Fibroblast of peridontal ligament (primary cell): ENCODE data around the gene GPATCH2.
"Not testable (repeated sequence)": the region's sequence is repeated elsewhere in the genome, so short reads cannot be mapped to it uniquely, and the experiment has no call there.

Source experiments
- DNase-seq: peaks from one replicate; pipeline ENCODE4 v3.0.0-alpha.2; 2010; ENCODE audit errors: extremely low read depth

The GPATCH2 gene

DNA sequence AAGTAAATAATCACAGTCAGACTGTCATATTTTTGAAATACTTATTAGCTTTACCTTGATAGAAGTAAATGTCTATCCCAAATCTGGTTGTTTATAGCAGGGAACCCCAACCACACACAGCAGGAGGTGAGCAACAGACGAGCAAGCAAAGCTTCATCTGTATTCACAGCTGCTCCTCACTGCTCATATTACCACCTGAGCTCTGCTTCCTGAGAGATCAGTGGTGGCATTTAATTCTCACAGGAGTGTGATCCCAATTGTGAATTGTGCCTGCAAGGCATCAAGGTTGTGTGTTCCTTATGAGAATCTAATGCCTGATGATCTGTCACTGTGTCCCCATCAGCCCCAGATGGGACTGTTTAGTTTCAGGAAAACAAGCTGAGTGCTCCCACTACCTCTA lies 104.3 kb downstream of the GPATCH2 start:
- DNase-seq: no peak

DNA sequence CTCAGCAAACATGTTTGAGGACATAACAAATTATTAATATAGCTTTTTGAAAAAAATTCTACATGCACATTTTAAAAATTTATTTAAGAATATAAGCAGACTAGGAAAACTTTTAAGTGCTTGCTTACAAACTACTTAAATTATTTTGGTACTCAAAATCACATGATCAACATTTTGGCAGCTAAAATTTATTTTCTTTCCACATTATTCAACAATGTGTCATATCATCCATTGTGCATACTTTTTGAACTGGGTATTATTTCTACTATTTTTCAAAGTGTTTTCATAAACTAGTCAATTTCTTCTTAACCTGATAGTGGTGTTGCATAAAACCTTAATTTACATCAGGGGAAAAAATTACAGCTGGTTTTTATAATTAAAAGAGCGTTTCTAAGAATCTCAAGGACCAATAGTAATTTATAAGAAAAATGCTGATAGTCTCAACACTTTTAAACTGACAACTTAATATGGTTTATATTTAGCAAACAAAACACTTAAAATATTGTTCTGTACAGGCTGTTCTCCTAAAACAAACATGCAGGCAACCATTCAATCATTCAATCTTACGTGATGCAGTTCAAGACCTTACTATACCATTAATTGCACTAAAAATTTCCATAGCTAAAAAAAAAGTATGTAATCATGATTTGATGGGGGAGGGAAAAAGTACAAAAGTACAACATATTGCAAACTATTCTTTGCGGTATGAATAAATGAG lies 105.0 kb downstream of the GPATCH2 start:
- peak; percentile 55 for DNase-seq

DNA sequence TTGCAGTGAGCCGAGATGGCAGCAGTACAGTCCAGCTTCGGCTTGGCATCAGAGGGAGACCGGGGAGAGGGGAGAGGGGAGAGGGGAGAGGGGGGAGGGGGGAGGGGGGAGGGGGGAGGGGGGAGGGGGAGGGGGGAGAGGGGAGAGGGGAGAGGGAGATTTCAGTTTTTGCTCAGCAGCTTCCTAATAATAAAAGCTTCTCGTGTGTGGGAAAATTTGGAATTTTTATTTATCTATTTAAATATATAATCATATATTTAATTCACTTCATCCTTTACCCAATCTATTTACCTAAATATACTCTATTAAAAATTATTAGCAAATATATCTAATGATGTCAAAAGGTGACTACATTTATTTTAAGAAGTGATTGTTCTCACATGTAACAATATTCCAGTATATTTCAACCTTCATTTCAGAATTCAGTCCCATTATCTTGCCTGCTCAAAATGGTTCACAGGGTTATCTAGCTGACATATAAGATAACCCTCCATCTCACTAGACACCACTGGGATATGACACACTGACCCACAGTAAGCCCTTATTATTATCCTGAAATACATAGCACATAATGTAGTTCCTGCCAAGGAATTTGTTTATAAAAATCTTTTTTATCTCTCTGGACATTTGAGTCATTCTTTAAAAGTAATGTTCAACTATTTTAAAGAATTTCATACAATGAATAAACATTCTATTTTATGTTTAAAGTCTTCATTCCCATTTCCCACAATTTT lies 105.9 kb downstream of the GPATCH2 start:
- peak; percentile 44 for DNase-seq

DNA sequence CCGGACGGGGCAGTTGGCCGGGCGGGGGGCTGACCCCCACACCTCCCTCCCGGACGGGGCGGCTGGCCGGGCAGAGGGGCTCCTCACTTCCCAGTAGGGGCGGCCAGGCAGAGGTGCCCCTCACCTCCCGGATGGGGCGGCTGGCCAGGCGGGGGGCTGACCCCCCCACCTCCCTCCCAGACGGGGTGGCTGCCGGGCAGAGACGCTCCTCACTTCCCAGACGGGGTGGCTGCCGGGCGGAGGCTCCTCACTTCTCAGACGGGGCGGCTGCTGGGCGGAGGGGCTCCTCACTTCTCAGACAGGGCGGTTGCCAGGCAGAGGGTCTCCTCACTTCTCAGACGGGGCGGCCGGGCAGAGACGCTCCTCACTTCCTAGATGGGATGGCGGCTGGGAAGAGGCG lies 107.0 kb downstream of the GPATCH2 start:
- DNase-seq: not testable (repeated sequence)

DNA sequence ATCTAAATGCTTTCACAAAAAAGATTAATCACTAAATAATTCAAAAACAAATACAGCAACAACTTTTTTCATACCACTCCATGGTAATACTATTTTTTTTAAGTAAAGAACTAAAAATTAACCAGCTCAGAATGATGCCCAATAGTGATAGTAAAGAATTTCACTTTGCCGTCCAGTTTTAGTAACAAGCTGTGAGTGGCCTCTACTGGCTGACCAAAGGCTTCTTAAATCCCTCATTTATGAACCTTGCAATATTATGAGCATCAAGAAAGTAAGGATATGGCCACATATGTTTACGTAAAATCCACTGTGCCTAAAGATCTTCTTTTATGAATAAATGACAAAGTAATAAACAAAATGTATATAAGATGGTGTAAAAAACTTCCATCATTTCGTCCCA lies 108.6 kb downstream of the GPATCH2 start:
- peak; percentile 16 for DNase-seq

DNA sequence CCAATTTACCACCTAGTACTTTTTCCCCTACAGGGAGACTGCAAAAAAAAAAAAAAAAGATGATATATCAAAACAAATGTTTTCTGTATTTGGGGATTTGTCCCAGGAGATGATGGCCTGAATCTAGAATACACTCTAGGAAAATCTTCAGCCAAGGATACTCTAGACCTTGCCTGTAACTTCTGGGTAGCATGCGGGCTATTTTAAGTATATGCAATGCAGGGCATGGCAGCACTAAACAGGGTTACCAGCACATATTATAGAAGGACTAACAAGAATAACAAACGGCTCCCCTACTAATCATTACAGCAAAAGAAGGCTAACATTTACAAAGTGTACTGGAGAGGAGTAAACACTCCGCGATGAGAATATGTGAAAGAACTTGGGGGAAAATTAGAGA lies 109.6 kb downstream of the GPATCH2 start:
- no peak for DNase-seq

DNA sequence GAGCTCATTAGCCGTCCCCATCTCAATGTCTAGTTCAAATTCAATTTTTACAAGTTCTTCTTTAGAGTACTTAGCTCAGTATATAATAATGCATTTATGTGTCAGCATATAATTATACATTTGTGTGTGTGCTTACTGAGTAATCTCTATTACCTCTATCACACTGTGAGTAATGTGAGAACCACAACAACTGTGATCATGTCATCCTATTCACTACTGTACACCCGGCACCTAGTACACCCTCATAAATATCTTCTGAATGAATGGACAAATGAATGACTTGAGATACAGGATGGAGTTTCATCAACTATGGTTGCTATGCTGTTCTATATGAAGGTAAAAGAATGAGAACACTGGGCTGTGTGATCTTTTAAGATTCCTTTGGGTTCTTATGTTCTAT lies 124.0 kb downstream of the GPATCH2 start:
- DNase-seq: no peak

DNA sequence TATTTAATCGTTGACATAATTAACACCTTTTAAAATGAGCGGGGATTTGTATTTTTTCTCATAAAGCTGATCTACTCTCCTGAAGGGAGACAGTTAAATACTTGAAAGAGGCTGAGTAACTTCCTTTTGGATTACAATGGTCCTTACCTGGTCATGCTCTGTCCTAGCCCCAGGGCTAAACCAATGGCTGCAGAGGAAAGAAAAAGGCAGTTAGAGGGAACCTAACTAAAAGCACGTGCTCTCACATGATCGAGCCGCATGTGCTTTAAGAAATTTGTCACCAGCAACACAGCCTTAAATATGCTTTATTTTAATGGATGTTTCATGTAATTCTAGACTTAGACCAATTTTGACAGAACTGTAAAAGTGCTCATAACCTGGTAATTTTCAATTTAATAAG lies 132.7 kb downstream of the GPATCH2 start:
- DNase-seq: no peak

DNA sequence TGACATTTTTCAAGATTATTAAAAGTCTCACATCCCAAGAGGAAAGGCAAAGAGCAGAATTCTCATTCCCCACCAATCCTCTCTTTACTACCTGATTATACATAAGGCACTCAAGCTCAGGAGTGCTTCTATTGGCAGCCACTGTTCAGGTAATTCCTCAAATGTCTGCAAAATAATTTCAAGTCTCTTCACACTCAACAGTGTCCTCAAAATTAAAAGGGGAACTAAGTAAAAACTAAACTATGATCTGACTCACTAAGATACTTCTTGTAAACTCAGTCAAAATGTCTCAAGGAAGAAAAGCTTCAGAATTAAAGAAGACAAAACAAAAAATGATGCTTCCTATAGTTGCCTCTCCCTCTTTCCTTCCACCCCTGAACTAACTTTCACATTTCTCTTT lies 135.6 kb downstream of the GPATCH2 start:
- no peak for DNase-seq

DNA sequence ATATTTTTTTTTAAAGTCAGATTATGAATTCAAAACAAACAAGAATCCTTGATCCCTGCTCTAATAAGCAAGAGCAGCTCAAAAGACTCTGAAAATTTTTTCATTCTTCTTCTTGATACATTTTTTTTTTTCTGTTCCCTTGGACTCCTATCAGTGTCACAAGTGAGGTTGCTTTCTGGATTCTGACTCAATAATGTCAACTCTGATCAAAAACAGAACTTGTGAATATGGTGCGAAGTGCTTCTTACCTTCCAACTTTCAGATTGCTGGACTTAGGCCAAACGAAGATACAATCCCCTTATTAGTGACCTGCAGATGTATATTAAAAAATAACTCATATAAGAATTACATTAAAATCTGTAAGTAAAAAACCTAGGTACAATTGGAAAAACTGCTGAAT lies 136.1 kb downstream of the GPATCH2 start:
- DNase-seq: no peak

DNA sequence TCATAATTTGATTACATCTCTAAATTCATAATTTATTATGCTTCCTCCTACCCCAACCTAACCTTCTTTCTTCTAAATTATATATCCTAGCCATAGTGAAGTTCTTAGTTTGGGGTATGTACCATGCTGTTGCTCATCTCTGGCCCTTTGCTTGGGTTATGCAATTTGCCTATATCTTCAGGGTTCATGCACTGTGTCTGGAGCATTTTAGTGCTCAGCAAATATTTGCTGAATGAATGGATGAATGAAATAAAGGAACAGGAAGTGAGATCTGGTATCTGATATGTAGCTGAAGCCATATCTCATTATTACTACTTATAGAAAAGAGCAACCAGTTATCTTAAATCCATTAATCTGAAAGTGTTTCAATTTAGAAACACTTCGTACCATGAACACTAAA lies 137.6 kb downstream of the GPATCH2 start:
- no peak for DNase-seq

DNA sequence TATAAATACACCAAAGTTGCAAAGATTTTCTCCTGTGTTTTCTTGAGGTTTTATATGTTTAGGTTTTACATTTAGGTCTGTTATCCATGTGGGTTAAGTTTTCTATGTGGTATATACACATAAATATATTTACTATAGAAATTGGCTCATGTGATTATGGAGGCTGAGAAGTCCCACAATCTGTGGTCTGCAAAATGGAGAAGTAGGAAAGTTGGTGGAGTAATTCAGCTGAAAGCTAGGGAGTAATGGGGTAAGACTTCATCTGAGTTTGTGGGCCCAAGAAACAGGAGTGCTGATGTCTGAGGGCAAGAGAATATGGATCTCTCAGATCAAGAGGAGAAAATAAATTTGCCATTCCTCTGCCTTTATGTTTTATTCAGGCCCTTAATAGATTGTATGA lies 146.0 kb downstream of the GPATCH2 start:
- no peak for DNase-seq

DNA sequence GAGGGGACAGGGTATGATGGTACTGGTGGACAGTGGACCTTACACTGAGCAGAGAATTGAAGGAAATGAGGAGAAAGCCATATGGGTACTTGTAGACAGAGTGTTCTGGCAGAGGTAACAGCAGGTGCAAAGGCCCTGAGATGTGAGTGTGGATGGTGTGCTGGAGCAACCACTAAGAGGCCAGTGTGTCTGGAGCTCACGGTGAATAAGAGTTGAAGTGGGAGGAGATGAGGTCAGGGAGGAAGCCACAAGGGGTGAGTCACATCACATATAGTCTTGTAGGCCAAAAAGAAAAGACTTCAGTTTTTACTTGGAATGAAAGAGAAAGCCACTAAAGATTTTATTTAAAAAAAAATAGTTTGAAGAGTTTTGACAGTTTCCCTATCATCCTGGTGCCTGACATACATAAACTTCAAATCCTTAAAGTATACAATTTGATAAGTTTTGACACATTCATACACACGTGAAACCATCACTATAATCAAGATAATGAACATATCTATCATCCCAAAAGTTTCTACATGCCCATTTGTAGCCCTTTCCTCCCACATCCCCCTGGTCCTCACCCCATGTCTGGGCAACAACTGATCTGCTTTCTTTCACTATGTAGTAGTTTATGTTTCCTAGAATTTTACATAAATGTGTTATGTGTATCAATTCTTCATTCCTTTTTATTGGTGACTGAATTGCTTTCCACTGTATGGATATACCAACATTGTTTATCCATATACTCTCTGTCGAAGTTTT lies 148.4 kb downstream of the GPATCH2 start:
- peak; percentile 81 for DNase-seq

DNA sequence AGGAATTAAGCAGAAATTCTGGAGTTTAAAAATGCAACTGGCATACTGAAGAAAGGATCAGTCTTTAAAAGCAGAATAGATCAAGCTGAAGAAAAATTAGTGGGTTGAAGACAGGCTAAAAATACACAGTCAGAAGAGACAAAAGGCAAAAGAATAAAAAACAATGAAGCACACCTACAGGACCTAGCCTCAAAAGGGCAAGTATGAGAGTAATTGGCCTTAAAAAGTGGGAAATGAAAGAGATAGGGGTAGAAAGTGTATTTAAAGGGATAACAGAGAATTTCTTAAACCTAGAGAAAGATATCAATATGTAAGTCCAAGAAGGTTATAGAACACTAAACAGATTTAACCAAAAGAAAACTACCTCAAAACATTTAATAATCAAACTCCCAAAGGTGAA lies 152.4 kb downstream of the GPATCH2 start:
- no peak for DNase-seq

DNA sequence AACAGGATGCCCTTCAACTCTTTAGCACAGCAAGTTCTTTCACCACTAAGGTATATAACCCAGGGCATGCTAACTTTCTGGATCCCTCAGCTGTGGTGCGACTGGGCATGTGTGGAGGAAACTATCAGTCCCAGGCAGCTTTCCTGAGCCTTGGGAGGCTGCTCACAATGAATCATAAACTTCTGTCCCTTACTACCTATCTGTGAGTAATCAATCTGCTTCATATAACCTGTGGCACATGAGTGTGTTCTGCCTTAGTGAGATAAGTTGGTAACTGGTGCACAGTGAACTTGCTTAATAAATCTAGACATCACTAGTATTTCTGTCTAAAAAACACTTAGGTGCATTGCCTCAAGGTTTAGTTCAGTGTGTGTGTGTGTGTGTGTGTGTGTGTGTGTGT lies 158.0 kb downstream of the GPATCH2 start:
- DNase-seq: no peak

DNA sequence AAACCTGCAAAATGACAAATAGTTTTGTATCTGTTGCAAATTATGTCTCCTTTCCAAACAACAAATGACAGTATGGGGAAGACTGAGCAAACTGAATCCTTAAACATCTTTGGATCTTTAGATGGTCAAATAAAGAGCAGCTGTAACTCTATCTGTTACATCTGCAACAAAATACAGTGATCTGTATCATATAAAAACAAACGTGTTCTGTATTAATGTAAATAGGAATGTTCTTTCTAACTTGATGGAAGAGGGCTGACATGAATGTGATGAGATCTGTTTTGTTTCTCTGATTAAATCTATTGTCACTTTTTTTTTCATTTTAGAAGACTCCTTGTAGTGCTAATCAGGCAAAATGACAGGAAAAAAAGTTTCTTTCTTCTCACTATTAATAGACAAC lies 159.5 kb downstream of the GPATCH2 start:
- DNase-seq: no peak

DNA sequence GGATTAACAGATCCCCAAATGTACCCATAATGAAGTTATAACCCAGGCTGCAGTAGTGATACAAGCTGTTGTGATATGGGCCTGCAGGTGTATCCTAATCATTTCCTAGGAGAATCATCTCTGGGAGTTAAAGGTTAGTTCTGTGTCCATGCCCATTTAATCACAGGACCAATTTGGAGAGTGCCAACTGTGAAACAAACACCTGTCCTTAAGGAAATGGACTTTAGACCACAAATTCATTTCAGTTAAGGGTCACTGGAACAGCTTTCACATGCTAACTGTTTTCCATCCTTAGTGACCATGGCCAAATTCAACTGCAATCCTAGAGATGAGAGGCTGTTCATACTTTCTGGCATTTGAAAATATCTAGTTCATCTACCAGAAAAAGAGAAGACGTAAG lies 160.9 kb downstream of the GPATCH2 start:
- no peak for DNase-seq

DNA sequence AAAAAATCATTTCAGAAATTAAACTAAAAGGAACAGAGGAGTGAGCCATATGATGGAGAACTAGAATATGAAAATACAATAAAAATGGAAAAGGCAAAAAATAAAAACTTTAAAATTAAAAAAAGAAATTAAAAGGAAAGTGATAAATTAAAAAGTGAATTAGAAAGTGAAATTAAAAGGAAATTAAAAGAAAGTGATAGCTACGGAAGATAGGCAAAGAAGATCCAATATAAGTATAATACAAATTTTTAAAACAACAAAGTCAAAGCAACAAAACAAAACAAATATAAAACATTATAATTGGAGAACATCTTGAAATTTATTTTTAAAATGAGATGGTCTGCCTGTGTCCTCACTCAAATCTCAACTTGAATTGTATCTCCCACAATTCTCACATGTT lies 165.8 kb downstream of the GPATCH2 start:
- DNase-seq: no peak

DNA sequence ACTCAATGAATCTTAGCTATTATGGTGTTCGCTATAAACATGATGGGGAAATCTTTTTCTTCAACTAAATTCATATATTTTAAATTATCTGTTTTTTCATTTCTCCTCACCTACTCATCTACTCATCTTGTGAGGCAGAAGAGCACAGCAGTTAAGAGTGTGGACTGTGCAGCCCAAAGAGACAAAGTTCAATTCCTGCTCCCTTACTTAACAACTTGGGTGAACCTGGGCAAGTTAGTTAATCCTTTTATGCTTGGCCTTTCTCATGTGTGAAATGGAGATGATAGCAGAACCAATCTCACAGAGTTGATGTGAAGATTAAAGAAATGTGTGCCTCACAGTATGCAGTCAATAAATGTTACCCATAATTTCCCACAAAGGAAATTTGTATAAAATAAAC lies 168.2 kb downstream of the GPATCH2 start:
- no peak for DNase-seq

DNA sequence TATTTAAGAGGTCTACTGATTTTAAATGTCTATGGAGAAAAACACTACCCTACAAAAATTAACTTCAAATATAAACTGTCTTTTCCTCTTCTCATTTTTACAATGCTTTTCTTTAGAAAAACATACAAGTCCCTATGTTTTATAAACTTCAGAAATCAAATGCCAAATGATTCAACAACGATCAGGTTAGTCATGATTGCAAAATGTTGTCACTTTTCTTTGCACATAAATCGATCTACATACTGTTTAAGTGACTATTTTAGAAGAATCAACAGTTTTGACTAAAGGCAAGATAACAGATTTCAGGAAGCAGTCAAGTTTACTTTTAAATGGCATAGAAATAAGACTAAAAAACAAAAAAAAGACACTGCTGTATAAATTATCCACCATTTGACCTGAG lies 168.7 kb downstream of the GPATCH2 start:
- no peak for DNase-seq

DNA sequence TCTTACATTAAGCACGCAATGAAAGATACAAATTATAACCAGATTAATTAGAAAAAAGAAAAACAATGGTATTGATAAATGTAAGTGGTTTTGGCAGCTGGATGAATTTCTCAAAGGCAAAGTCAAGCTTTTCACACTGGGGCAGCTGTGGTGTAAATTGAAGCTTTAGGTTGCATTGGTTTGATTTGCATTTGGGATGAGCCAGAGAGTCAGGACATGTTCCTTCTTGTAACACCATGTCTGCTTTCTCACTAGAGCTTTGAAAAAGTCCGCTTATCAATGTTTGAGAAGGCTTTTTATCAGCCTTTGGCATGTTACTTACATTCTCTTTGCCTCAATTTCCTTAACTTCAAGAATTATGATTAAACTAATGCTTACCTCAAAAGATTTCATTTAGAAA lies 173.9 kb downstream of the GPATCH2 start:
- DNase-seq: no peak

DNA sequence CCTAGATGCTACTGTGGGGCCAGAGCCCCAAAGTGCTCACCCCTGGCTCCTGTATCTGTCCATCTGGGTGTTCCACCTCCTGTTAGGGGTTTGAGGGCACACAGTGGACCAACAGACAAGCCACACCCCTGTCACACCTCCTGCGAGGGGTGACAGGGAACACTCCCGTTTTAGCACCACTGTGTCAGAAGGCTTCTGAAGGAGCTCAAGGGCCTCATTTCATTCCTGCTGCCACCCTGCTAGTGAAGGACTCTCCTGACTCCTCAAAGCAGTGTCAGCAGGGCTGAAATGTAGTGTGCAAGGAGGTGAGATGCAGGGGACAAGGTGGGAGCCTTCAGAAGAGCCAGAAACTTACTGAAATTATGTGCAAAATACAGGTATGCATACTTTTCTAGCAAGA lies 174.6 kb downstream of the GPATCH2 start:
- no peak for DNase-seq

DNA sequence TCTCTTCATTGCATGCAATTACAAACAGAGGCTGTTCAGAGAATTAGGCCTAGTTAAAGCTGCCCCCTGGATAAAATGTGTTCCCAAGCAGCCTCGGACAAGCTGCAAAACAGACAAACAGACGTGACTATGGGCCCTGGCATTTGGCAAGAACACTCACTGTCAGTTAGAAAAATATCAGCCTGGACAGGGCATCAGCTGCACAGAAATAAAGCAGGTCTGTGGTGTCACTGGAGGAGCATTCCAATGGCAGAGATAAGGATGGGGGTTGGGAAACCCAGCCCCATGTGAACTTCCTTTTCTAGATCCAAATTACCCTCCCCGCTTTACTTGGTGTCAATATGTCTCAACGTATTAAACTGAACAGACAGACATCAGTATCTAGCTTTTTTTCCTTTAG lies 177.1 kb downstream of the GPATCH2 start:
- DNase-seq: no peak
